GM21390 (cell line): Measurements from ENCODE around the gene TAS1R1.
"Not testable (repeated sequence)": the region's sequence is repeated elsewhere in the genome, so short reads cannot be mapped to it uniquely, and the experiment has no call there.

Source experiments
- ATAC-seq: cut with Tn5 transposase; IDR thresholded peaks from one replicate; pipeline ENCODE4 v1.9.1; 2021; ENCODE audit not compliant: unreplicated experiment

Gene TAS1R1

GRCh38 chr1:6519935-6520671, 35.0 kb upstream of the TAS1R1 start:
- no peak for ATAC-seq

DNA sequence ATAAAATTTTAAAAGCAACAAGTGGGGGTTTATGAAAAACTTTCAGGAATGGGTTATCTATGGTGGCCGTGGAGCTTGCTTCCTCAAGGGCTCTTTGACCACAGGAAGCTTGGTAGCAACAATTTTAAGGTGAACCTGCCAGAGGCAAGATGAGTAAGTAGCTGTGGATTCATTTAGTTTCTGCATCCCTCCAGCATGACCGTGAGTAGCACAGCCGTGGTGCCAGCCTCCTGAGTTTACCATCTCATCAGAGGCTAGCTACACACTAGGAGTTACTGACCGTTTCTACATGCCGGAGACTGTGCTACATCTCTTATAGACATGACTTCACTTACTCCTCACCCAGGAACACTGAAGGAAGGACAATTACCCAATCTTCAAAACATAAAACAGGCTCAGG, 33.6 kb upstream of the TAS1R1 start:
- no peak for ATAC-seq

GRCh38 chr1:6523566-6523965, 31.5 kb upstream of the TAS1R1 start:
- ATAC-seq, result no peak

DNA sequence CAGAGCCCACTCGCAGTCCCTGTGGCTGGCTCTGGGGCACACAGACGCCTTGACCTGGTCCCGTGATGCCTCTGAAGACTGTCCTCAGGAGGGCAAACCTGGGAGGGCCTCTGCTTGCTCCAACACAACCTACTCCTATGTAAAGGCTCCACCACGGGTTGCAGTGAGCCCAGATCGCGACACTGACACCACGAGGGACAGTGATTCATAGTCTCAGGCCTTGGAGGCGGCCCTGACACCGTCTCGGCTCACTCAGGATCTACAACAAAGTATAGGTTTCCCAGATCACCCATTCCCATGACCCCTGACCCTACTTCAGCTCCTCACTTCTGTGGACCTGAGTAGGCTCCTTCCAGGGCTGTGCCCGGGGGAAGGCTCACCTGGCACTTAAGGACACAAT, 28.8 kb upstream of the TAS1R1 start:
- no peak for ATAC-seq

GRCh38 chr1:6528492-6528891, 26.6 kb upstream of the TAS1R1 start:
- ATAC-seq, result no peak

DNA sequence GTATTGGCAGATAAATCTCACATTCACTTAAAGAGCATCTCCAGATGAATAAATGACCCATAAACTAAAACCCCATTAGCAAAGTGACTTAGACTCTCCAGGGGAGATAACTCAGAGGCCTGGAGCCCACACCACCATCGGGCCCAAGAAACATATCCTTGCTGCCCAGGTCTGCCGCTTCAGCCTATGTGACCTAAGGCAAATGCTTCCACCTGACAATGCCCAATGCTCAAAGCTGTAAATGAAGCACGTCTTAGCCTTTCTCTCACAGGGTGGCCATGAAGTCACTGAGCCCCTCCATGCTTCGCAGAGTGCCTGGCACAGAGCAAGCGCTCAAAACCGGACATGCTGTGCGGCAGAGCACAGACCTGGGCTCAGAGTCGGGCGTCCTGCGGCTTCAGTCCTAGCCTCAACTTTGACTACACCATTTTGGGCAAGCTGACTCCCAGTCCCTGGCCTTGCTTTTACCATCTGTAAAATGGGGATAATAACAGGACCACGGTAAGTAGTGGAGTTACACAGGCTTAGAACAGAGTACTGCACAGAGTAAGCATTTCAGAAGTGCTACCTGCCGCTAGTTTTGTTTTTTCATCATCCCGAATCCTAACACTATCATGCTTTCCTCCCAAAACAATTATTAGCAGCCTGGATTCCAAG, 24.5 kb upstream of the TAS1R1 start:
- no peak for ATAC-seq

DNA sequence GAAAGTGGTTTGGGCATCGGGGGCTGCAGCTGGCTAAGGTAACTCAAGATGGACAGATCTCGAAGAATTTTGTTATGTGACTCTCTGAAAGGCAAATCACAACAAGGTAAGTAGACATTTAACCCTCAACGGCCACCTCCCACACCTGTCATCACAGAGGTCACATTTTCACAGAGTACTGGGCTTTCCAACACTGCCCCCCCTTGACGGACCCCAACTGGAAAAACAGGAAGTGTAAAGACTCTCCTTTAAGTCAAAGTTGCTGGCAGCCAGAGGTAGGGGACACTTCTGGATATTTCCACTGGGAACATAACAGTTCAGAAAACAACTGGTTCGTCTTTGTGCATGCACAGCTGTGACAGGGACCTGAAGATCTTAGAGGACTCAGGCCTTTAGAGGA, 23.1 kb upstream of the TAS1R1 start:
- no peak for ATAC-seq

DNA sequence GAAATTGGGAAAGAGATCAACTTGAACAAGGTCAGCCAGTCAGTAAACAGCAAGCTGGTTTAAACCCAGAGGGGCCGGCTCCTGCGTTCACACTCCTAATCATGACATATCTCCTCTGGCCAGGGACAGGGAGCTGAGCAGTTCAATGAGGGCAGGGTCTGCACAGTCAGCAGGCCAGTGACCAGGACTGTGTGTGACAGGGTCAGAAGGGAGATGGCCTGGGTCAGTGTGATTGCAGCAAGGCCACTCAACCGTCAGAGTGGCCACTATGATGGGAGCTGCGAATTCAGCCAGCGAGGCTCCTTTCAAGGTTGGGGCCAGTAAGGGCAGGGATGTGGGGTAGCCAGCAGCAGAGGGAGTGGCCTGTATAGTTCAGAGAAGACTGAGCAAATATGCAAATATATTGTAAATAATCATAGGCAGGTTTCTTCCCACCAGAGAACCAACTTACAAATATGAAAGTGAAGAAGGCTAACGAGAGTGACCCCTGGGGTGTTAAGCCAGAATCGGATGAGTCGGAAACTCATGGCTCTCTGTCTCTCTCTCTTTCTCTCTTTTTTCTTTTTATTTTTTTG, 20.8 kb upstream of the TAS1R1 start:
- ATAC-seq, result no peak

- no peak for ATAC-seq
Measured at GRCh38 chr1:6535214-6535613, 19.9 kb upstream of the TAS1R1 start.

- ATAC-seq, result no peak
Measured at GRCh38 chr1:6536291-6536690, 18.8 kb upstream of the TAS1R1 start.

- no peak for ATAC-seq
Measured at GRCh38 chr1:6538956-6539355, 16.2 kb upstream of the TAS1R1 start.

GRCh38 chr1:6544831-6545230, 10.3 kb upstream of the TAS1R1 start:
- no peak for ATAC-seq

DNA sequence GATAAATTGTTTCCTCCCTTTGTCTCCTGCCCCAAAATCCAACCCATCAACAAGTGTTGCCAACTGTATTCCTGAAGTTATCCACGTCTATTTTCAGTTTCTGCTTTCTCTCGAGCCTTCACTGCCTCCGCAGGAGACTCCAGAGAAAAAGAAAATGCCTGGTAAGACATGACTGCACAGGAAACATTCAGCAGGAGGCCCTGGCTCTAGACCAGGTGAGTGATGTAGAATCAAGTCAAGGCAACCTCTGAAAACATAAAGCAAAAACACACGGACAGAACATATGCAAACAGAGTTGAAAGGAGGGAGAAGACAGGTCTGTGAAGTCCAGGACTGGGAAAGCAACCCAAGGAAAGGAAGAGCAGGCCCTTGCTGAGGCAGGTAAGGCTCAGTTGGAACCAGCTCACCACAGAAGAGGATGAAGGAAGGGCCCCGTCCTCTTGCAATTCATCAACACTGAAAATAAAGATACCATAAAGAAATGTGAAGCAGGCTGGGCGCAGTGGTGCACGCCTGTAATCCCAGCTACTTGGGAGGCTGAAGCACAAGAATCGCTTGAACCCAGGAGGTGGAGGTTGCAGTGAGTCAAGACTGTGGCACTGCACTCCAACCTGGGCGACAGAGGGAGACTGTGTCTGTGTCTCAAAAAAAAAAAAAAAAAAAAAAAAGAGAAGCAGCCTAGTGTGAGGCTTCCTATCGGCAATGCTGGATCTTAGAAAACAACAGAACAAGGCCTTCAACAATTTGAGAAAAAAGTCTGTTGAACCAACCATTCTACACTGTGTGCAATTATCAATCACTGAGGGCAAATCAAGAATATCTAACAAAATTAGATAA, 9.6 kb upstream of the TAS1R1 start:
- no peak for ATAC-seq

- ATAC-seq, result no peak
Measured at GRCh38 chr1:6546326-6546725, 8.8 kb upstream of the TAS1R1 start.

- ATAC-seq, result no peak
Measured at GRCh38 chr1:6547301-6547700, 7.8 kb upstream of the TAS1R1 start.

- peak; percentile 92 for ATAC-seq
Measured at GRCh38 chr1:6554031-6554906, 838 bp upstream of the TAS1R1 start, which contains the start of gene NOL9. Gene NOL9 (minus strand): TSS chr1:6554513. CDS start chr1:6554502, 11 bp downstream.

DNA sequence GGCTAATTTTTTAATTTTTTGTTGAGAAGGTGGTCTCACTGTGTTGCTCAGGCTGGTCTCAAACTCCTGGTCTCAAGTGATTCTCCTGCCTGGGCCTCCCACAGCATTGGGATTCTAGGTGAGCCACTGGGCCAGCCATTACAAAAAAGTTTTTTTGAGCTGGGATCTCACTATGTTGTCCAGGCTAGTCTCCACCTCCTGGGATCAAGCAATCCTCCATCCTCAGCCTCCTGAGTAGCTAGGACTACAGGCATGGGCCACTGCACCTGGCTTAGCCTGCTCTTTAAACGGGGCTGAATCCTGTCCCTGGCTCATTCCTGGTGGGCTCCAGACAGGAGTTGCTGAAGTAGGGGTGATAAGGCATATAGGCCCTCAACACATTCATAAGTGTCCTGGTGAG, 2.5 kb downstream of the TAS1R1 start:
- ATAC-seq, result no peak

DNA sequence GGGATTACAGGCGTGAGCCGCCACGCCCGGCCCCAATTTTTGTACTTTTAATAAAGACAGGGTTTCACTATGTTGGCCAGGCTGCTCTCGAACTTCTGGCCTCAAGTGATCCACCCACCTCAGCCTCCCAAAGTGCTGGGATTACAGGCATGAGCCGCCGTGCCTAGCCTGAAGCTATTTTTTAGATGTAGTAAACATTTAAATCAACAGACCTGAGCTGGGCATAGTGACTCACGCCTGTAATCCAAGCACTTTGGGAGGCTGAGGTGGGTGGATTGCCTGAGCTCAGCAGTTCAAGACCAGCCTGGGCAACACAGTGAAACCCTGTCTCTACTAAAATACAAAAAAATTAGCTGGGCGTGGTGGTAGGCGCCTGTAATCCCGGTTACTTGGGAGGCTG, 4.1 kb downstream of the TAS1R1 start:
- ATAC-seq, result not testable (repeated sequence)

- no peak for ATAC-seq
Measured at GRCh38 chr1:6560267-6560666, 5.2 kb downstream of the TAS1R1 start.

DNA sequence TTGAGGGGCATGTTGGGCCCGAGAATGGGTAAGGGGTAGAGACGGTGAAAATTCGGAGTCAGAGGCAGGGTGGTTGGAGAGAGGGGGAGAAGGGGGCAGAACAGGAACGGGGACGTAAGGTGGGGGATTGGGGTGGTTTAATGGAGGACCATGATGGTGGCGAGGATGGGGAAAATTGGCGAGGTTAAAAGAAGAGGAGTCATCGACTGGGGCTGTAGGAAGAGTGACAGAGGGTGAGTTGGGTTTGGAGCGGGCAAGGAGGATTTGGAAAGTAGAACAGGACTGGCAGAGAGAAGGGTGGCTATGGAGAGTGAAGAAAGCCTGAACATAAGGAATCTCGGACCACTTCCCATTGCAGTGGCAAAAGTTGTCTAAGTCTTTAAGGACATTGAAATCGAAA, 13.9 kb downstream of the TAS1R1 start:
- ATAC-seq, result no peak
